ENCODE data around the gene PCCA.

DNA sequence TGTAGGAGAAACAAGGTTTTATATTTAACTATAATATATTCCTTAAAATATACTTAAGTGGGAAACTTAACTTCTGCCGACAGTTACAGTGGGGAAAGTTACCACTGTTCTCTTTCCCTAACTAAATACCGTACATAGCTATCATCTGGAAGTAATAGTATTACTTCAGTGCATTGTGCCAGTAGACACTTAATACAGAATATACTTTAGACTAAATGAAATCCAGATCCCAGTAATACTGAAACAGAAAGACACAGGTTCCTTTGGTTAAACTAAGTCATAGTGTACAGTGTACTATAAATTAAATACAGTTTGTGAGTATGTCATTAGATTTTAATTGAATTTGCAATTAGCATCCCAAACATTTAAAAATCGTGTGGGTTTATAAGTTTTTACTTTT, 107.5 kb downstream of the PCCA start:
- TF ChIP-seq CTCF (IDR thresholded peaks at IDR 0.05) = no peak
- TF ChIP-seq EZH2 (IDR thresholded peaks at IDR 0.05; ENCODE audit: borderline replicate concordance, insufficient read depth, low read depth, low read length, poor library complexity, severe bottlenecking) = no peak
